BJ (cell line): ENCODE measurements around the gene TUT7. TPM values are rescaled to one million over a fixed set of nuclear protein-coding genes. Genes with fewer than 3 reads are reported as not detected.

ENCODE experiments used
- CTCF ChIA-PET: fragments of 350-600 bp; formaldehyde crosslinking; extraction: SDS; loops from one replicate; lab custom pipeline; 2021; ENCODE audit warnings: antibody characterized with exemption, inconsistent platforms; lab: Yijun Ruan, JAX
- POLR2A ChIA-PET: fragments of 300-600 bp; sonication (Branson Sonifier 250); formaldehyde crosslinking; extraction: SDS; loops from one replicate; lab custom pipeline; 2021; ENCODE audit warnings: antibody characterized with exemption; lab: Charles Lee
- DNase-seq: peaks from one replicate; pipeline ENCODE4 v3.0.0-alpha.2; 2011; ENCODE audit warnings: low read depth
- H3K27me3 ChIP-seq: 2 replicates; pipeline ENCODE4 v1.6.0; 2011; ENCODE audit warnings: low read length; ENCODE audit not compliant: control insufficient read depth, insufficient read depth
- H3K36me3 ChIP-seq: 2 replicates; pipeline ENCODE4 v1.5.1; 2011; ENCODE audit warnings: low read length; ENCODE audit not compliant: control insufficient read depth, insufficient read depth
- H3K4me3 ChIP-seq: 2 replicates; pipeline ENCODE4 v1.5.1; 2011; ENCODE audit warnings: low read depth, mild to moderate bottlenecking, control low read depth, low read length
- CTCF ChIP-seq: IDR thresholded peaks from 2 replicates; pipeline ENCODE4 v1.5.1; 2011; ENCODE audit warnings: low read depth, mild to moderate bottlenecking, control low read depth, inconsistent platforms, low read length, moderate library complexity; ENCODE audit not compliant: insufficient read depth
- polyA plus RNA-seq: library from polyadenylated mRNA; depleted of rRNA; stranded (reverse); fragments of >200 nt; gene quantifications from 2 replicates; pipeline ENCODE4 v1.2.3, GENCODE V29; 2011

The TUT7 gene
- polyA plus RNA-seq, 1 experiment, result 11.5 TPM

DNA sequence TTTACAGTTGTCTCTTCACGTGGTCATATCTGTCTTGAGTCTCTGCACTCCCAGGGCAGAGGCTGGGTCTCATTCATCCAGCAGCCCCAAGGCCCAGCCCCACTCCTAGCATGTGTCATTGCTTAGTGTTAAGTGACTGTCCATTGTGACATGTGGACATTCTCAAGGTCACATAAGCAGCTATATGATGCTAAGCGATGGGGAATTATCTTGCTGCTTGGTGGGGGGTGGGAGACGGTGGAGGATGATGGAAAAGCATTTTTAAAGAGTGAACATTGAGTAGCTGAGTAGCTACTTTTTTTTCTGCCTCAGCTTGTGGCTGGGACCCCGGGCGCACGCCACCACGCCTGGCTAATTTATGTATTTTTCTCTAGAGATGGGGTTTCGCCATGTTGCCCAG lies 94.7 kb downstream of the TUT7 start, which contains the start of gene C9orf153:
Gene C9orf153, minus strand, starts transcription at position 101 of the 400 bp plus-strand sequence. CDS start 30,054 bp downstream, outside the sequence.
- H3K27me3 ChIP-seq, result no peaks in the 10 kb centered on the region
- ChIA-PET POLR2A (no interaction called here), CTCF (interaction anchor here (0.7 kb wide), 1 partner anchor 10 kb away, joined by 3 read pairs; no protein-coding TSS in a partner anchor)
- no peak within 1 kb of the TSS for H3K4me3 ChIP-seq
- no peak for TF ChIP-seq CTCF
- DNase-seq, result no peak
- peaks cover 10% of the 10 kb centered on the region for H3K36me3 ChIP-seq

- no peak overlapping the region for H3K4me3 ChIP-seq
- ChIA-PET POLR2A (no interaction called here), CTCF (interaction anchor here (1.1 to 1.3 kb wide), 3 partner anchors 10 to 55 kb away, joined by 3 to 6 read pairs (median 3); no protein-coding TSS in a partner anchor)
- H3K27me3 ChIP-seq, result no peaks in the 10 kb centered on the region
- no peak for DNase-seq
- TF ChIP-seq CTCF, result no peak
- H3K36me3 ChIP-seq, result no peaks in the 10 kb centered on the region
These were observed 96.8 kb downstream of the TUT7 start for GRCh38 chr9:86257391-86257790.

DNA sequence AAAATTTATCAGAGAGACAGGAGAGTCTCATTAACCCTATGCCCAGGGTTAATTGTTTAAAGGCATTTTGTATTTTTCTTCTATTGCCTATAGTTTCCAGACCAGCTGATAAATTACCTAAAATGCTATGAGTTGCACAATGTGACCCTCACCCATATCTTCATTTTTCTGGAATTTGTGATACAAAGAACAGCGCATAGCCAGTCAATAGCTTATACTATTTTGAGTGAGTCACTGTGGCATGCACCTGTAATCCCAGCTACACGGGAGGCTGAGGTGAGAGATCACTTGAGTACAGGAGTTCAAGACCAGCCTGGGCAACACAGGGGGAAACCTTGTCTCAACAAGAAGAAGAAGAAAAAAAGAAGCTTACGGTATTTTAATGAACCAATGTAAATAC lies 97.6 kb downstream of the TUT7 start:
- ChIA-PET POLR2A (no interaction called here), CTCF (interaction anchor here (1.3 kb wide), 2 partner anchors 19 to 54 kb away, joined by 3 to 6 read pairs; no protein-coding TSS in a partner anchor)
- no peak for DNase-seq
- Histone ChIP-seq H3K36me3 (no peaks in the 10 kb centered on the region), H3K4me3 (no peak overlapping the region), H3K27me3 (no peaks in the 10 kb centered on the region)
- TF ChIP-seq CTCF, result no peak

DNA sequence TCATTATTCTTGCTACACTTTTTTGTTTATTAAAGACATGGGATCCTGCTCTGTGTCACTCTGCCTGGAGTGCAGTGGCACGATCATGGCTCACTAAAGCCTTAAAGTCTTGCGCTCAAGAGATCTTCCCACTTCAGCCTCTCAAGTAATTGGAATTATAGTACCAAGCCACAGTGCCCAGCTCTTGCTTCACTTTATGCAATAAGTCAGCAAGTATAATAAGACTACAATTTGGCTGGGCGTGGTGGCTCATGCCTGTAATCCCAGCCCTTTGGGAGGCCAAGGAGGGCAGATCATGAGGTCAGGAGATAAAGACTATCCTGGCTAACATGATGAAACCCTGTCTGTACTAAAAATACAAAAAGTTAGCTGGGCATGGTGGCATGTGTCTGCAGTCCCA lies 100.6 kb downstream of the TUT7 start:
- CTCF ChIA-PET, result no interaction called here
- no peak for TF ChIP-seq CTCF
- no peaks in the 10 kb centered on the region for H3K36me3 ChIP-seq
- POLR2A ChIA-PET, result no interaction called here
- no peak overlapping the region for H3K4me3 ChIP-seq
- no peaks in the 10 kb centered on the region for H3K27me3 ChIP-seq
- no peak for DNase-seq

GRCh38 chr9:86252870-86253269 lies 101.3 kb downstream of the TUT7 start:
- Histone ChIP-seq H3K4me3 (no peak overlapping the region), H3K36me3 (no peaks in the 10 kb centered on the region), H3K27me3 (no peaks in the 10 kb centered on the region)
- no peak for DNase-seq
- no peak for TF ChIP-seq CTCF
- POLR2A ChIA-PET, result no interaction called here
- CTCF ChIA-PET, result interaction anchor here (0.7 kb wide), 1 partner anchor 14 kb away, joined by 3 read pairs; no protein-coding TSS in a partner anchor
